ENCODE data around the gene AZIN2. TPM values are rescaled to one million over a fixed set of nuclear protein-coding genes. Genes with fewer than 3 reads are reported as not detected.

AZIN2 gene
- total RNA-seq, 4 donors from 2014 or later = 1.5 to 3.5 (median 1.7) TPM; not detected in 1

DNA sequence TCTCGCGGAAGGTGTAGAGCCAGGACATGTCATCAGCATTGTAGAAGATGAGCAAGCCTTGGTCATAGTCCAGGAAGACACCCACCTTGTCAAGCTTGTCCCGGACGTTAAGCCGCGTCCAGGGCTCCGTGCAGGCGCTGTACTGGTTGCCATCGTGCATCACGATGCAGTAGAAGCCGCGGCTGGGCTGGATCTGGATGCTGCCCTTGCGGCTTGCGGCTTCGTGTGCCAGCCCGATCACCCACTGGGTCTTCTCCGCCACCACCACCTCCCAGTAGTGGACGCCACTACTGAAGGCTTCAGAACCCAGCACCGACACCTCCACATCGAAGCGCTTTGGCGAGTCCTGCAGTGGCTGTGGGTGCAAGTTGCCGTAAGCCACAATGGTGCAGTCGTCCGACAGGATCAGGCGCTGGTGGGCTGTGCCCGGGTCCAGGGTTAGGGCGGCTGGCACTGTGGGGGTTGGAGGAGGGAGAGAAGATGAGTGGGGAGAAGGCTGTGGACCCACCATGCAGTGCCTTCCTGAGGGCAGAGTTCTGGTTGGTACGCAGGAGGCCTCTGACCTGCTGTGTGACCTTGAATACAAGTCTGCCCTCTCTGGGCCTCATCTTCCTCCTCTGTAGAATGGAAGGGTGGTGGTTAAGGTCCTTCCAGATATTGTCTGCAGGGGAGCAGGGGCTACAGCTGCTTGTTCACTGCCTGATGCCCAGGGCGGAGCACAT lies 66.5 kb downstream of the AZIN2 start:
- TF ChIP-seq, protein P1, sequence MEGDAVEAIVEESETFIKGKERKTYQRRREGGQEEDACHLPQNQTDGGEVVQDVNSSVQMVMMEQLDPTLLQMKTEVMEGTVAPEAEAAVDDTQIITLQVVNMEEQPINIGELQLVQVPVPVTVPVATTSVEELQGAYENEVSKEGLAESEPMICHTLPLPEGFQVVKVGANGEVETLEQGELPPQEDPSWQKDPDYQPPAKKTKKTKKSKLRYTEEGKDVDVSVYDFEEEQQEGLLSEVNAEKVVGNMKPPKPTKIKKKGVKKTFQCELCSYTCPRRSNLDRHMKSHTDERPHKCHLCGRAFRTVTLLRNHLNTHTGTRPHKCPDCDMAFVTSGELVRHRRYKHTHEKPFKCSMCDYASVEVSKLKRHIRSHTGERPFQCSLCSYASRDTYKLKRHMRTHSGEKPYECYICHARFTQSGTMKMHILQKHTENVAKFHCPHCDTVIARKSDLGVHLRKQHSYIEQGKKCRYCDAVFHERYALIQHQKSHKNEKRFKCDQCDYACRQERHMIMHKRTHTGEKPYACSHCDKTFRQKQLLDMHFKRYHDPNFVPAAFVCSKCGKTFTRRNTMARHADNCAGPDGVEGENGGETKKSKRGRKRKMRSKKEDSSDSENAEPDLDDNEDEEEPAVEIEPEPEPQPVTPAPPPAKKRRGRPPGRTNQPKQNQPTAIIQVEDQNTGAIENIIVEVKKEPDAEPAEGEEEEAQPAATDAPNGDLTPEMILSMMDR (IDR thresholded peaks at IDR 0.05; ENCODE audit: low read depth) = no peak

DNA sequence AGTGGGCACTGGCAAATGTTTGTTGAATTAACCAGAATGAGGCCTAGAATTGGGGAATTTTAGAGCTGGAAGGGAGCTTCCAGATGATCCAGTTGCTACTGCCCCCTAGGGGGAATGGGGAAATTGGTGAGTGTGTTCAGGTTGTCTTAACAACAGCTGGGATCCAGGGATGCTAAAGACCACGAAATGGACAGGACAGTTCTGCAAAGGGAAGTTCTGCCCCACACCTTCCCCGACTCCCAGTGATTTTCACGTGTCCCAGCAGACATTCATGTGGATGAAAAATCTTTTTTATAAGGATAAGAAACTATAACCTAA lies 67.0 kb downstream of the AZIN2 start:
- TF ChIP-seq, protein P1 (IDR thresholded peaks at IDR 0.05; ENCODE audit: low read depth) = no peak

DNA sequence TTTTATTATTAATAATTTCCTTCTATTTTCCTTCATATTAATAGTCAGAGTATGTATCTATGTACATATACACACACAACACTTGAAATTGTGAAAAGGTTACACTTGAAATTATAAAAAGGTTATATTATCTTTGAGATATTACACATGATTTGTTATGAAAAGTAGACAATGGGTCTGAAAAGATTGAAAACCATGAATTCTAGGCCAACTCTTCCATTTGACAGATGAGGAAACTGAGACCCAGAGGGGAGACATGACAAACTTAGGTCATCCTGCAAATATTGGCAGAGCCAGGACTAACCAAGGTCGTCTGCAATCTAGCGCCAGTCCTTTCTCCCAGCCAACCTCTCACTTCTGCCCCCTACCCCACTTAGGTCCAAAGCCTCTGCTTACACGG lies 67.7 kb downstream of the AZIN2 start:
- TF ChIP-seq, protein P1 (IDR thresholded peaks at IDR 0.05; ENCODE audit: low read depth) = no peak

- TF ChIP-seq, protein P1 (IDR thresholded peaks at IDR 0.05; ENCODE audit: low read depth) = no peak
These were observed 68.7 kb downstream of the AZIN2 start for GRCh38 chr1:33149453-33150190.

- TF ChIP-seq, protein P1 (IDR thresholded peaks at IDR 0.05; ENCODE audit: low read depth) = no peak
These were observed 69.6 kb downstream of the AZIN2 start for GRCh38 chr1:33150522-33150921.

- TF ChIP-seq, protein P1 (IDR thresholded peaks at IDR 0.05; ENCODE audit: low read depth) = no peak
These were observed 70.2 kb downstream of the AZIN2 start for GRCh38 chr1:33151116-33151515.

GRCh38 chr1:33152685-33153432 lies 71.9 kb downstream of the AZIN2 start:
- TF ChIP-seq, protein P1 (IDR thresholded peaks at IDR 0.05; ENCODE audit: low read depth) = no peak

Measured in subcutaneous adipose tissue (tissue), 4 donors.